Suprapubic skin (tissue), 3 donors: ENCODE measurements around the gene HECTD1.

Experiments
- POLR2AphosphoS5 ChIP-seq, 3 donors: sonication (generic); formaldehyde crosslinking; IDR thresholded peaks; one replicate each; pipeline ENCODE4 v1.6.1; 2017; ENCODE audit warnings: antibody characterized with exemption in 3 of 3
- TF ChIP-seq, protein P1 (sequence below), 2 donors: fragments of 200-600 bp in 1 of 2; fragments of 450-650 bp in 1 of 2; sonication (generic) in 1 of 2; IDR thresholded peaks; one replicate each; pipeline ENCODE4 v1.5.1; 2016 to 2019; ENCODE audit warnings: antibody characterized with exemption in 2 of 2, mild to moderate bottlenecking in 1 of 2, moderate library complexity in 1 of 2

DNA sequence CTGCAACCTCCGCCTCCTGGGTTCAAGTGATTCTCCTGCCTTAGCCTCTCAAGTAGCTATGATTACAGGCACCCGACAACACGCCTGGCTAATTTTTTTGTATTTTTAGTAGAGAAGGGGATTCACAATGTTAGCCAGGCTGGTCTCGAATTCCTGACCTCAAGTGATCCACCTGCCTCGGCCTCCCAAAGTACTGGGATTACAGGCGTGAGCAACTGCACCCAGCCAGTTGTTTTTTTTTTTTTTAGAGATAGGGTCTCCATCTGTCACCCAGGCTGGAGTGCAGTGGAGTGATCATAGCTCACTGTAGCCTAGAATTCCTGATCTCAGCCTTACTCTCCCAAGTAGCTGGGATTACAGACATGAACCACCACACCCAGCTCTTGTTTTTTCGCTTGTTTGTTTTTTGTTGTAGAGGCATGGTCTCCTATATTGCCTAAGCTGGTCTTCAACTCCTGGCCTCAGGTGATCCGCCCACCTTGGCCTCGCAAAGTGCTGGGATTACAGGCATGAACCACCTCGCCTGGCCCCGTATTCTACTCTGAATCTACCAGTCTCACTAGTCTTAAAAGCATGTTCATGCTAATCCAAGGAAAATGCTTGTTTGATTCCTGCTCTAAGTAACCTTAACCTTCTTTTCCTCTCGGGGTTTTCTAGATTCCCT, 149.8 kb downstream of the HECTD1 start:
- TF ChIP-seq, protein P1, sequence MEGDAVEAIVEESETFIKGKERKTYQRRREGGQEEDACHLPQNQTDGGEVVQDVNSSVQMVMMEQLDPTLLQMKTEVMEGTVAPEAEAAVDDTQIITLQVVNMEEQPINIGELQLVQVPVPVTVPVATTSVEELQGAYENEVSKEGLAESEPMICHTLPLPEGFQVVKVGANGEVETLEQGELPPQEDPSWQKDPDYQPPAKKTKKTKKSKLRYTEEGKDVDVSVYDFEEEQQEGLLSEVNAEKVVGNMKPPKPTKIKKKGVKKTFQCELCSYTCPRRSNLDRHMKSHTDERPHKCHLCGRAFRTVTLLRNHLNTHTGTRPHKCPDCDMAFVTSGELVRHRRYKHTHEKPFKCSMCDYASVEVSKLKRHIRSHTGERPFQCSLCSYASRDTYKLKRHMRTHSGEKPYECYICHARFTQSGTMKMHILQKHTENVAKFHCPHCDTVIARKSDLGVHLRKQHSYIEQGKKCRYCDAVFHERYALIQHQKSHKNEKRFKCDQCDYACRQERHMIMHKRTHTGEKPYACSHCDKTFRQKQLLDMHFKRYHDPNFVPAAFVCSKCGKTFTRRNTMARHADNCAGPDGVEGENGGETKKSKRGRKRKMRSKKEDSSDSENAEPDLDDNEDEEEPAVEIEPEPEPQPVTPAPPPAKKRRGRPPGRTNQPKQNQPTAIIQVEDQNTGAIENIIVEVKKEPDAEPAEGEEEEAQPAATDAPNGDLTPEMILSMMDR (IDR thresholded peaks at IDR 0.05), result no peak
- no peak for TF ChIP-seq POLR2AphosphoS5 (IDR thresholded peaks at IDR 0.05)
